Measurements from ENCODE around the gene EYA3. TPM values are rescaled to one million over a fixed set of nuclear protein-coding genes. Genes with fewer than 3 reads are reported as not detected.

The EYA3 gene
- total and polyA plus RNA-seq, 2 donors: 6.3 to 10.9 TPM

DNA sequence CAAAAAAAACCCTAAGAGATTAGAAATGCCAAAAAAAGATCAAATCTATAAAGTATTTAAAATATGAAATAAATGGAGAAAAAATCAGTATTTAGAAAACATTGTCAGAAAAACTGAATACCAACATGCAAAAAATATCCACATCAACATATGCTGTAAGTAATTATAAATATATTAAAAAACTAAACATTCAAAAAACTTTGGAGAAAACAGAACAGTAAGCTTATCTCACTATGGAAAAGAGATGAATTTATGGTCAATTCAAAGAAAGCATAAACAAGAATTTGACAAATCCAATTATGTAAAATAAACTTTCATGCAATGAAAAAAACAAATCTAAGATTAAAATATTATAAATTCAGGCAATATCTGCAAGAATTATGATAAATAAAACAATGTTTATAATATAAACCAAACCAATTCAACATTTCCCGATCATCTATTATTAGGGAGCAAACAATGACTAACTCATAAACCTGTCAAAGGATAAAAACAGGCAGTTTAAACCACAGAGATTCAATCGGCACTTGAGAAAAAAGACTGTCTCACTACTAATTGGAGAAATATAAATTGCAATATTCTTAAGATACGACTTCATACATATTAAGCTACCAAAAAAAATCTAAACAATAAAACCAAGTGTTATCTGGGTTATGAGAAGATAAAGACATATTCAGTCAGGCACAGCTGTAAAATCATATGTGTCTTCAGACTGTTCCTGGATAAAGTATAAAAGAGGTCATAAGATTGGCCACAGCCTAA is 21.8 kb downstream of the EYA3 start:
- 94% methylated on average over 3 of the region's 3 CpGs for WGBS
- no peak for DNase-seq (ENCODE audit: low read depth in 6 of 9, low spot score in 9 of 9)
- Histone ChIP-seq H3K4me3 (ENCODE audit: low read length in 2 of 2) (no peak overlapping the region), H3K36me3 (ENCODE audit: control insufficient read depth in 2 of 2, insufficient read depth in 2 of 2, low read length in 1 of 2) (peaks cover 4 to 5% of the 10 kb centered on the region in 2 donors), H3K27me3 (ENCODE audit: control insufficient read depth in 2 of 2, insufficient read depth in 1 of 2, low read length in 1 of 2) (no peaks in the 10 kb centered on the region), H3K4me1 (ENCODE audit: control insufficient read depth in 2 of 2, insufficient read depth in 2 of 2, low read length in 2 of 2) (no peaks in the 10 kb centered on the region), H3K27ac (ENCODE audit: low read depth in 1 of 2, low read length in 1 of 2) (no peak overlapping the region), H3K9me3 (ENCODE audit: control insufficient read depth in 2 of 2, insufficient read depth in 1 of 2, low read length in 1 of 2) (no peaks in the 10 kb centered on the region)

DNA sequence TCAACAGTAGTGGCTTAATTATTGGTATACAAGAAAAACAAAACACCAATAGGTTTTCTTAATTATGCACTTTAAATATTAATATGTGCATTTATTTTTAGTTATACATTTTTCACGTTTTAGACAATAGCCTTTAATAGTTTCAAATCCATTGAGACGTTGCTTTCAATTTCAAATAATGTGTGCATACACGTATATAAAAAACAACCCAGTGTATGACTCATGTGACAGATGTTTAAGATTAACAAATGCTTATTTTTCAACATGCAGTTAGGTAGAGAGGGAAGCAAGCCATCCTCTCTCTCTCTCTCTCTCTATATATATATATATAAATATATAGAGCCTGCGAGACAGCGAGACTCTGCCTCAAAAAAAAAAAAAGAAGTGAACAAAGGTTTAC is 24.3 kb downstream of the EYA3 start:
- 86% methylated on average over 5 of the region's 5 CpGs for WGBS
- Histone ChIP-seq H3K4me3 (ENCODE audit: low read length in 2 of 2) (no peak overlapping the region), H3K27me3 (ENCODE audit: control insufficient read depth in 2 of 2, insufficient read depth in 1 of 2, low read length in 1 of 2) (no peaks in the 10 kb centered on the region), H3K36me3 (ENCODE audit: control insufficient read depth in 2 of 2, insufficient read depth in 2 of 2, low read length in 1 of 2) (peaks cover 4 to 5% of the 10 kb centered on the region in 2 donors), H3K9me3 (ENCODE audit: control insufficient read depth in 2 of 2, insufficient read depth in 1 of 2, low read length in 1 of 2) (no peaks in the 10 kb centered on the region), H3K27ac (ENCODE audit: low read depth in 1 of 2, low read length in 1 of 2) (no peak overlapping the region), H3K4me1 (ENCODE audit: control insufficient read depth in 2 of 2, insufficient read depth in 2 of 2, low read length in 2 of 2) (no peaks in the 10 kb centered on the region)
- no peak for DNase-seq (ENCODE audit: low read depth in 6 of 9, low spot score in 9 of 9)

DNA sequence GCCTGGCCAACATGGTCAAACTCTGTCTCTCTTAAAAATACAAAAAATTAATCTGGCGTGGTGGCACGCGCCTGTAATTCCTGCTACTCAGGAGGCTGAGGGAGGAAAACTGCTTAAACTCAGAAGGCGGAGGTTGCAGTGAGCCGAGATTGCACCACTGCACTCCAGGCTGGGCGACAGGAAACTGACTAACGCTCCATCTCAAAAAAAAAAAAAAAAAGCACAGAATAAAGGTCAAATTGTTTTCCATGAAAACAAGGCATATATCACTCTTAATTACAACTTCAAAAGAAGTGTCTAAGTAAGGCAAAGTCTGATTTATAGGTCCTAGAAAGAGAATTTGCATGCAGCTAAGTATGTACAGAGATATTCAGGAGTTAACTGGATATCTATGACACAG is 25.6 kb downstream of the EYA3 start:
- H3K4me1 ChIP-seq (ENCODE audit: control insufficient read depth in 2 of 2, insufficient read depth in 2 of 2, low read length in 2 of 2): no peaks in the 10 kb centered on the region

DNA sequence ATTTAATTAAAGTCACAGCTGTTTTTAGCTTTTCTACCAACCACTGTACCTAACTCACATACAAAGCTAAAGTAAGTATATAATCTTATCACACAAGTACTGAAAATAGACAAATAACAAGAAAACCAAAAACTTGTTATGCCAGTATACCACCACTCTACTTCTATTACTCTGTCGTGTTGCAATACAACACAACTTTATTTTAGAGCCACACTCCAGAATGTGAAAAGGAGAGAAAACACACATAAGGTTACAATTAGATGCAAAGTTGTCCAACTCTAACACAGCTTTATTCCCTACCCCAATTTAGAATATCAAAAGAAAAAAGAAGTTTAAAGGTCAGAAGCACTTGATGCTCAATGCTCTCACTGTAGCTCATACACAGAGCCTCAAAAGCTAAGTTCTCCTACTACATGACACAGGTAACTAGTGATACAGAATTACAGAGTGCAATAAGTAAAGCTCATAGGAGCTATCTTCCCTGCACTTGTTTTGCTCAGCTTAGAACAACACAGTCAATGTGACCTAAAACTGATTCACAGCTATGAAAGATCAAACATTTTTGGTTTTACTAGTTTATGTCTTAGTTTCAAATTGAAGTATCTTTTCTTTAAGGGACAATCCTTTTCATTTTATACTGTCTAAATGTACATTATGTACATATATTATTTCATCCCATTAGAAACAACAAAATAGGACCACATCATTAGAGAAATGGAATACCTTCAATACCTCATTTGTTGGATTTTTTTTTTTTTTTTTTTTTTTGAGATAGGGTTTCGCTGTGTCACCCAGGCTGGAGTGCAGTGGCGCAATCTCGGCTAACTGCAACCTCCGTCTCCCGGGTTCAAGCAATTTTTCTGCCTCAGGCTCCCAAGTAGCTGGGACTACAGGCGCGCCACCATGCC is 29.2 kb downstream of the EYA3 start:
- no peaks in the 10 kb centered on the region for H3K9me3 ChIP-seq (ENCODE audit: control insufficient read depth in 2 of 2, insufficient read depth in 1 of 2, low read length in 1 of 2)
- WGBS: 96% methylated on average over 8 of the region's 8 CpGs
- no peaks in the 10 kb centered on the region for H3K36me3 ChIP-seq (ENCODE audit: control insufficient read depth in 2 of 2, insufficient read depth in 2 of 2, low read length in 1 of 2)
- H3K4me1 ChIP-seq (ENCODE audit: control insufficient read depth in 2 of 2, insufficient read depth in 2 of 2, low read length in 2 of 2): no peaks in the 10 kb centered on the region
- no peaks in the 10 kb centered on the region for H3K27me3 ChIP-seq (ENCODE audit: control insufficient read depth in 2 of 2, insufficient read depth in 1 of 2, low read length in 1 of 2)
- peak in 1 of 9 donors; percentile 6 for DNase-seq (ENCODE audit: low read depth in 6 of 9, low spot score in 9 of 9)
- no peak overlapping the region for H3K27ac ChIP-seq (ENCODE audit: low read depth in 1 of 2, low read length in 1 of 2)
- H3K4me3 ChIP-seq (ENCODE audit: low read length in 2 of 2): no peak overlapping the region

More for the DNA sequence above, 25.6 kb downstream of the EYA3 start:
- Histone ChIP-seq H3K9me3 (ENCODE audit: control insufficient read depth in 2 of 2, insufficient read depth in 1 of 2, low read length in 1 of 2) (no peaks in the 10 kb centered on the region), H3K36me3 (ENCODE audit: control insufficient read depth in 2 of 2, insufficient read depth in 2 of 2, low read length in 1 of 2) (peaks cover 4 to 5% of the 10 kb centered on the region in 2 donors), H3K4me3 (ENCODE audit: low read length in 2 of 2) (no peak overlapping the region), H3K27me3 (ENCODE audit: control insufficient read depth in 2 of 2, insufficient read depth in 1 of 2, low read length in 1 of 2) (no peaks in the 10 kb centered on the region), H3K27ac (ENCODE audit: low read depth in 1 of 2, low read length in 1 of 2) (no peak overlapping the region)
- 96% methylated on average over 7 of the region's 7 CpGs for WGBS
- no peak for DNase-seq (ENCODE audit: low read depth in 6 of 9, low spot score in 9 of 9)

DNA sequence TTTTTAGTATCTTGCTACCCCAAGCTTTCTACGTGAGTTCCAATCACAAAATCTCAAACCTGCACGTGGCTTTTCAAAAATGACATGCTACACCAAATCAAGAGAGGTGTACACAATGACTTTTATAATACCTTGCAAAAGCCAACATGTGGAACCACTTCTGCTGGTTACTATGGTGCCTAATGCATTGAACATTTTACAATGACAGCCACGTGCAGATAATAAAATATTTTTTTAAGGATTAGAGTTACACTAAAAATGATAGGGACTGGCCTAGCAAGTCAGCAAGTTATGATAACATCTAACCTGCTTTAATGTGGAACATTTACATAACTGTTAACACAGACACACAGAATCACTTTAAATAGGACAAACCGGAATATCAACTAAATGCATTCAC is 30.2 kb downstream of the EYA3 start:
- no peaks in the 10 kb centered on the region for H3K4me1 ChIP-seq (ENCODE audit: control insufficient read depth in 2 of 2, insufficient read depth in 2 of 2, low read length in 2 of 2)
- DNase-seq (ENCODE audit: low read depth in 6 of 9, low spot score in 9 of 9): peak in 1 of 9 donors; percentile 10
- WGBS: 90% methylated on average over 4 of the region's 4 CpGs
- no peak overlapping the region for H3K27ac ChIP-seq (ENCODE audit: low read depth in 1 of 2, low read length in 1 of 2)
- H3K27me3 ChIP-seq (ENCODE audit: control insufficient read depth in 2 of 2, insufficient read depth in 1 of 2, low read length in 1 of 2): no peaks in the 10 kb centered on the region
- no peak overlapping the region for H3K4me3 ChIP-seq (ENCODE audit: low read length in 2 of 2)
- H3K36me3 ChIP-seq (ENCODE audit: control insufficient read depth in 2 of 2, insufficient read depth in 2 of 2, low read length in 1 of 2): no peaks in the 10 kb centered on the region
- no peaks in the 10 kb centered on the region for H3K9me3 ChIP-seq (ENCODE audit: control insufficient read depth in 2 of 2, insufficient read depth in 1 of 2, low read length in 1 of 2)

GRCh38 chr1:28056129-28056925 is 32.1 kb downstream of the EYA3 start:
- Histone ChIP-seq H3K9me3 (ENCODE audit: control insufficient read depth in 2 of 2, insufficient read depth in 1 of 2, low read length in 1 of 2) (no peaks in the 10 kb centered on the region), H3K4me1 (ENCODE audit: control insufficient read depth in 2 of 2, insufficient read depth in 2 of 2, low read length in 2 of 2) (no peaks in the 10 kb centered on the region), H3K4me3 (ENCODE audit: low read length in 2 of 2) (no peak overlapping the region), H3K36me3 (ENCODE audit: control insufficient read depth in 2 of 2, insufficient read depth in 2 of 2, low read length in 1 of 2) (no peaks in the 10 kb centered on the region), H3K27me3 (ENCODE audit: control insufficient read depth in 2 of 2, insufficient read depth in 1 of 2, low read length in 1 of 2) (no peaks in the 10 kb centered on the region), H3K27ac (ENCODE audit: low read depth in 1 of 2, low read length in 1 of 2) (no peak overlapping the region)
- DNase-seq (ENCODE audit: low read depth in 6 of 9, low spot score in 9 of 9): peak in 4 of 9 donors; percentile 1 to 38 (median 10)
- 24% methylated on average over 4 of the region's 4 CpGs for WGBS

- H3K36me3 ChIP-seq (ENCODE audit: control insufficient read depth in 2 of 2, insufficient read depth in 2 of 2, low read length in 1 of 2): peaks cover 0 to 14% of the 10 kb centered on the region in 2 donors
- no peak for DNase-seq (ENCODE audit: low read depth in 6 of 9, low spot score in 9 of 9)
- no peaks in the 10 kb centered on the region for H3K9me3 ChIP-seq (ENCODE audit: control insufficient read depth in 2 of 2, insufficient read depth in 1 of 2, low read length in 1 of 2)
- H3K27me3 ChIP-seq (ENCODE audit: control insufficient read depth in 2 of 2, insufficient read depth in 1 of 2, low read length in 1 of 2): no peaks in the 10 kb centered on the region
- no peak overlapping the region for H3K27ac ChIP-seq (ENCODE audit: low read depth in 1 of 2, low read length in 1 of 2)
- H3K4me3 ChIP-seq (ENCODE audit: low read length in 2 of 2): no peak overlapping the region
- WGBS: 97% methylated on average over 1 of the region's 1 CpG
- no peaks in the 10 kb centered on the region for H3K4me1 ChIP-seq (ENCODE audit: control insufficient read depth in 2 of 2, insufficient read depth in 2 of 2, low read length in 2 of 2)
These were observed 37.6 kb downstream of the EYA3 start for GRCh38 chr1:28050776-28051175.

DNA sequence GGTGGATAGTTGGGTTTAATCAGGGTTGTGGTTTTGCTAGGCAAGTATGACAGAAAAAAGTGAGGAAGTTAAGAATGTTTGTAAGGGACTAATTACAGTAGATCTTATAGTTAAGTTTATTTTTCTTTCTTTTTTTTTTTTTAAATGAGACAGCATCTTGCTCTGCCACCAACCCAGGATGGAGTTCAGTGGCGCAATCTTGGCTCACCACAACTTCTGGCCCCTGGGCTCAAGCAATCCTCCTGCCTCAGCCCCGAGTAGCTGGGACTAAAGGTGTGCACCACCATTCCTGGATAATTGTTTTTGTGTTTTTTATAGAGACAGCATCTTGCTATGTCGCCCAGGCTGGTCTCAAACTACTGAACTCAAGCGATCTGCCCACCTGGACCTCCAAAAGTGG is 41.7 kb downstream of the EYA3 start:
- no peaks in the 10 kb centered on the region for H3K4me1 ChIP-seq (ENCODE audit: control insufficient read depth in 2 of 2, insufficient read depth in 2 of 2, low read length in 2 of 2)
- H3K36me3 ChIP-seq (ENCODE audit: control insufficient read depth in 2 of 2, insufficient read depth in 2 of 2, low read length in 1 of 2): peaks cover 0 to 23% of the 10 kb centered on the region in 2 donors
- no peak for DNase-seq (ENCODE audit: low read depth in 6 of 9, low spot score in 9 of 9)
- no peak overlapping the region for H3K27ac ChIP-seq (ENCODE audit: low read depth in 1 of 2, low read length in 1 of 2)
- H3K27me3 ChIP-seq (ENCODE audit: control insufficient read depth in 2 of 2, insufficient read depth in 1 of 2, low read length in 1 of 2): no peaks in the 10 kb centered on the region
- WGBS: 98% methylated on average over 4 of the region's 4 CpGs
- H3K9me3 ChIP-seq (ENCODE audit: control insufficient read depth in 2 of 2, insufficient read depth in 1 of 2, low read length in 1 of 2): no peaks in the 10 kb centered on the region
- no peak overlapping the region for H3K4me3 ChIP-seq (ENCODE audit: low read length in 2 of 2)

Data from thymus (tissue), 11 donors.